ENCODE data around the gene AHR. TPM values are rescaled to one million over a fixed set of nuclear protein-coding genes. Genes with fewer than 3 reads are reported as not detected.
A peak's percentile ranks its signal among the peaks of the same experiment; 100 is the strongest.
"Not testable (repeated sequence)": the region's sequence is repeated elsewhere in the genome, so short reads cannot be mapped to it uniquely, and the experiment has no call there.

The AHR gene
- total RNA-seq, 1 donor from 2014 or later, result 12.1 TPM

DNA sequence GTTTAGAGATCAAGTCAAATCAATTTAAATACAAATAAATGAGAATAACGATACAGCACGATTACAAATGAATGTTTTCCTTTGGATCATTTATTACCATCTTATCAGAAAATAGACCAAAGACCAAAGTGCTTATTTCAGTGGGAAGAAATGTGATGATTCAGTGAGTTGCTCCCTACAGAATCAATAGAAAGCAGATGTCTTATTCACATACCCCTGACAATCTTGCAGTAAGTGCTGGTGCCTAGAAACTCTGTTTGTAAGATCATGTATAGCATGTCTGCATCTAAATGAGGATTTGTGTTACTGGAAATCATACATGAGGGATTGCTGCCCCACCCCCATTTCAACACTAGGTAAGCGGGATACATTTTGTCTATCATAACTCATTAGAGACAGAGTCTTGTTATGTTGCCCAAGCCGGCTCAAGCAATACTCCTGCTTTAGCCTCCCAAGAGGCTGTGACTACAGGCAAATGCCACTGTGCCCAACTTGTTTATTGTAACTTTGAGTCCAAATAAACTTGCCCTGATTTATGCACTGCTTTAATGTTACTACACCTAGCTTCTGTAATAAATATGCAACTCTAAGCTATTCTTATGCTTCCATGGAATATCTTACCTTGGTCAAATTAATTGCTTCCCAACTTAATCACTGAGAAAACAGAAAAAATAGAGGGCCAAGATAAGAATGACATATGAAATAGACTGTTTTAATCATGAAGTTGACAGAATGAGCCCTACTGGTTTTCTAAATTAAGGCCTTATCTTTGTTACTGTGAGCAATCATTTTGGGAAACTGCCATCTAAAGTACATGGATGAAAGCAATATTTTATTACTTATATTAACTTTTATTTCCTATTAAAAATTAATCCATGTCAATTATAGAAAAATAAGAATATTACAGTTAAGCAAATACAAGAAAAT lies 82.5 kb downstream of the AHR start:
- DNase-seq (ENCODE audit: low read depth, low spot score), result no peak
- no peak overlapping the region for H3K27ac Mint-ChIP-seq (ENCODE audit: unreplicated experiment)
- H3K9me3 Mint-ChIP-seq, result no peaks in the 10 kb centered on the region
- H3K4me3 Mint-ChIP-seq, result no peak overlapping the region
- TF ChIP-seq CTCF (conservative IDR thresholded peaks at IDR 0.05), result no peak
- peaks cover 20% of the 10 kb centered on the region for H3K4me1 Mint-ChIP-seq
- H3K36me3 Mint-ChIP-seq (ENCODE audit: low read depth), result no peaks in the 10 kb centered on the region
- no peaks in the 10 kb centered on the region for H3K27me3 Mint-ChIP-seq (ENCODE audit: low read depth)

GRCh38 chr7:17382408-17383354 lies 84.2 kb downstream of the AHR start:
- H3K27ac Mint-ChIP-seq (ENCODE audit: unreplicated experiment); H3K36me3 Mint-ChIP-seq (ENCODE audit: low read depth); H3K27me3 Mint-ChIP-seq (ENCODE audit: low read depth); H3K9me3 Mint-ChIP-seq; DNase-seq (ENCODE audit: low read depth, low spot score): not testable (repeated sequence)
- H3K4me1 Mint-ChIP-seq, result peaks cover 20% of the 10 kb centered on the region
- H3K4me3 Mint-ChIP-seq, result peak overlapping the region; percentile 5

DNA sequence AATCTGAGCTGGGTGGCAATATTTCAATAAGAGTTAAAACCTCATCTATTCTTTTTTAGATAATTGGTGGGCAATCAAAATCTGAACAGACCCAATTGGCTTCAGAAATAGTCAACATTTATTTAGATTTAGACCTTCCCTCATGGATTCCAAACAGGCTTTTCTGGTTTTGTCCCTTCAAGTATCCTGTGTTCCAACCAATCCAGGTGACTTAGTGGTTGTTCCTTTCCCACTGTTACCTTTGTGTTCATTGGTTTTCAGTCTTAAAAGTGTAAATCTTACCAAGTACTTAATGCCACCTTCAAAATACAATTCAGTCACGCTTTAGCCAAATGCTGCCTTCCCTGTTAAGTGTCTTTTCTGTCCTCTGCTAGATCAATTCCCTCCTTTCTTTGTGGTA lies 85.9 kb downstream of the AHR start:
- TF ChIP-seq CTCF (conservative IDR thresholded peaks at IDR 0.05), result no peak
- Mint-ChIP-seq H3K4me3 (no peak overlapping the region), H3K27me3 (ENCODE audit: low read depth) (no peaks in the 10 kb centered on the region), H3K9me3 (no peaks in the 10 kb centered on the region), H3K4me1 (peaks cover 20% of the 10 kb centered on the region), H3K27ac (ENCODE audit: unreplicated experiment) (no peak overlapping the region), H3K36me3 (ENCODE audit: low read depth) (no peaks in the 10 kb centered on the region)
- DNase-seq (ENCODE audit: low read depth, low spot score), result no peak

DNA sequence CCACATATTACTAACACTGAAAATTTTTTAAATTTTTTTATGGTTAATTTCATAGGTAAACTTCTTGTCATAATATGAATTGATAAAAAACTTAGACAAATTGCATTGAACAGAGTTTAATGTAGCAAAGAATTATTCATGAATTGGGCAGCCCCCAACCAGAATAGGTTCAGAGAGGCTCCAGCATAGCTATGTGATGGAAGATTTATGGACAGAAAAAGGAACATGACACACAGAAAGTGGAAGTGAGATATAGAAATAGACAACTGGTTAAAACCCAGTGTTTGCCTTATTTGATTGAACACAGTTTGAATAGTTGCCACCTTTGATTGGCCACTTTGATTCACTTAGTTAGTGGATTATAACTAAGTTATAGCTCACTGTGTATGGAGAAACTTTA lies 87.2 kb downstream of the AHR start:
- H3K9me3 Mint-ChIP-seq, result no peaks in the 10 kb centered on the region
- no peak overlapping the region for H3K27ac Mint-ChIP-seq (ENCODE audit: unreplicated experiment)
- TF ChIP-seq CTCF (conservative IDR thresholded peaks at IDR 0.05), result no peak
- no peaks in the 10 kb centered on the region for H3K27me3 Mint-ChIP-seq (ENCODE audit: low read depth)
- no peak for DNase-seq (ENCODE audit: low read depth, low spot score)
- H3K4me1 Mint-ChIP-seq, result peaks cover 26% of the 10 kb centered on the region
- no peaks in the 10 kb centered on the region for H3K36me3 Mint-ChIP-seq (ENCODE audit: low read depth)
- H3K4me3 Mint-ChIP-seq, result no peak overlapping the region

DNA sequence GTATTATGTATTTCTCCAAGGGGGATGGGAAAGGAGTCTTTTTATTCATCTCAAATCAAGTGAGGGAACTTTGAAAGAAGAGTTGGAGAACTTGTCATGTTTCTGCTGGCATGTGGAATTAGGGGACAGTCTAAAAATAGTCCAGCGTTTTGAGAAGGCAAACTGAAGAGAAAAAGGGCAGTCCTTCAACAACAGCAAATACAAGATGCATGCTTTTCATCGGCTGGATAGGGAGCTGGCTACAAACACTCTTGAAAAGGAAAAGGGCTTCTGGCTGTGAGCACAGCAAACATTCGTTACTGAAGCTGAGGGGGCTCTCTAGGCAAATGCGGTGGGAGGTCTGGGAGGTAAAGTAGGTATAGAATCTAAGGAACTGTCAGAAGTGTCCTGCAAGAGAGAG lies 91.9 kb downstream of the AHR start:
- no peak overlapping the region for H3K4me3 Mint-ChIP-seq
- no peak for DNase-seq (ENCODE audit: low read depth, low spot score)
- H3K27me3 Mint-ChIP-seq (ENCODE audit: low read depth), result no peaks in the 10 kb centered on the region
- H3K4me1 Mint-ChIP-seq, result peaks cover 6% of the 10 kb centered on the region
- H3K36me3 Mint-ChIP-seq (ENCODE audit: low read depth), result peaks cover 12% of the 10 kb centered on the region
- peaks cover 7% of the 10 kb centered on the region for H3K9me3 Mint-ChIP-seq
- no peak for TF ChIP-seq CTCF (conservative IDR thresholded peaks at IDR 0.05)
- no peak overlapping the region for H3K27ac Mint-ChIP-seq (ENCODE audit: unreplicated experiment)
